Suprapubic skin (tissue), 4 donors: ENCODE measurements around the gene DUSP10.

Experiments used
- CTCF ChIP-seq, 2 donors: fragments of 200-600 bp in 1 of 2; fragments of 450-650 bp in 1 of 2; sonication (generic) in 1 of 2; IDR thresholded peaks; one replicate each; pipeline ENCODE4 v1.5.1; 2016 to 2019; ENCODE audit warnings: antibody characterized with exemption in 2 of 2, mild to moderate bottlenecking in 1 of 2, moderate library complexity in 1 of 2
- POLR2A ChIP-seq, 2 donors: fragments of 450-650 bp; IDR thresholded peaks; one replicate each; pipeline ENCODE4 v1.6.1; 2017; ENCODE audit warnings: antibody characterized with exemption in 2 of 2, mild to moderate bottlenecking in 2 of 2, moderate library complexity in 2 of 2
- POLR2AphosphoS5 ChIP-seq, 3 donors: sonication (generic); formaldehyde crosslinking; IDR thresholded peaks; one replicate each; pipeline ENCODE4 v1.6.1; 2017; ENCODE audit warnings: antibody characterized with exemption in 3 of 3

GRCh38 chr1:221782477-221782876 is 40.6 kb upstream of the DUSP10 start:
- no peak for TF ChIP-seq CTCF (IDR thresholded peaks at IDR 0.05)
- TF ChIP-seq POLR2AphosphoS5 (IDR thresholded peaks at IDR 0.05), result no peak
- TF ChIP-seq POLR2A (IDR thresholded peaks at IDR 0.05), result no peak
